Transverse colon (tissue), 4 donors: ENCODE measurements around the gene DTNA. TPM values are rescaled to one million over a fixed set of nuclear protein-coding genes. Genes with fewer than 3 reads are reported as not detected.
A peak's percentile ranks its signal among the peaks of the same experiment; 100 is the strongest.

Experiments used
- DNase-seq: peaks from one replicate; pipeline ENCODE4 v3.0.0-alpha.2; 2019
- H3K27ac ChIP-seq, 4 donors: fragments of 200-600 bp; sonication (generic); 2 replicates each; pipeline ENCODE4 v1.5.1; 2016 to 2018; ENCODE audit warnings: inconsistent platforms in 4 of 4
- H3K27me3 ChIP-seq: fragments of 200-600 bp; sonication (generic); 2 replicates; pipeline ENCODE4 v1.5.1; 2017; ENCODE audit warnings: inconsistent platforms
- H3K36me3 ChIP-seq, 4 donors: fragments of 200-600 bp; sonication (generic); 2 replicates each; pipeline ENCODE4 v1.5.1; 2017 to 2019; ENCODE audit warnings: inconsistent platforms in 4 of 4
- H3K4me1 ChIP-seq, 4 donors: fragments of 200-600 bp; sonication (generic); 2 replicates each; pipeline ENCODE4 v1.5.1; 2017 to 2020; ENCODE audit warnings: inconsistent platforms in 4 of 4
- H3K4me3 ChIP-seq, 4 donors: fragments of 200-600 bp; sonication (generic); 1 replicate in 1 of 4; 2 replicates in 3 of 4; pipeline versions ENCODE4 v1.5.1 to v1.6.1; 2017 to 2019; ENCODE audit warnings: inconsistent platforms in 4 of 4
- H3K9me3 ChIP-seq, 2 donors: fragments of 200-600 bp; sonication (generic); 2 replicates each; pipeline ENCODE4 v1.5.1; 2017 to 2019; ENCODE audit warnings: inconsistent platforms in 2 of 2
- EP300 ChIP-seq: sonication (generic); formaldehyde crosslinking; IDR thresholded peaks from one replicate; pipeline ENCODE4 v1.6.1; 2017; ENCODE audit warnings: antibody characterized with exemption, low read depth
- POLR2A ChIP-seq: fragments of 450-650 bp; IDR thresholded peaks from one replicate; pipeline ENCODE4 v1.6.1; 2016; ENCODE audit warnings: antibody characterized with exemption, mild to moderate bottlenecking, moderate library complexity
- POLR2AphosphoS5 ChIP-seq, 3 donors: sonication (generic); formaldehyde crosslinking; IDR thresholded peaks; one replicate each; pipeline ENCODE4 v1.6.1; 2016; ENCODE audit warnings: antibody characterized with exemption in 3 of 3
- WGBS, 2 donors: methylation state at CpG; one replicate each; pipeline ENCODE4 v1.1.5; 2018; ENCODE audit warnings: low coverage in 1 of 2; 5-methylcytosine and 5-hydroxymethylcytosine counted together
- in situ Hi-C, 4 donors: fragments of 200-750 bp; cut with MboI; loops; one replicate each; pipeline versions ENCODE4 v1.15.0 to v1.15.1; 2017; ENCODE audit warnings: low sequenced_read_pairs in 3 of 4, low pct_ligation_motif_present in 1 of 4, low pct_unique_long_range_greater_than_20kb in 1 of 4
- intact Hi-C: fragments of 100-400 bp; cut with DNase I; formaldehyde crosslinking; loops from one replicate; pipeline ENCODE4 v1.15.1; 2023; ENCODE audit warnings: low total_unique reads
- total RNA-seq, 4 donors: library from RNA; depleted of rRNA; stranded (reverse); fragments of >200 nt; gene quantifications; one replicate each; pipeline ENCODE4 v1.1.0, GENCODE V29; 2016
- TF ChIP-seq, protein P1 (sequence below), 5 experiments: fragments of 200-600 bp in 3 of 5; fragments of 450-650 bp in 2 of 5; sonication (generic) in 3 of 5; IDR thresholded peaks; 1 replicate in 2 of 5; 2 replicates in 3 of 5; pipeline ENCODE4 v1.5.1; 2016 to 2017; ENCODE audit warnings: antibody characterized with exemption in 5 of 5, inconsistent platforms in 3 of 5, mild to moderate bottlenecking in 2 of 5, moderate library complexity in 1 of 5

The DTNA gene
- total RNA-seq, 4 donors from 2014 or later: 8.9 to 74.4 (median 15.1) TPM

- in situ Hi-C loops: no loop called here
- intact Hi-C loops: loop anchor here (10.0 kb wide), 1 partner anchor 57 kb away; no protein-coding TSS in a partner anchor
- TF ChIP-seq, protein P1, sequence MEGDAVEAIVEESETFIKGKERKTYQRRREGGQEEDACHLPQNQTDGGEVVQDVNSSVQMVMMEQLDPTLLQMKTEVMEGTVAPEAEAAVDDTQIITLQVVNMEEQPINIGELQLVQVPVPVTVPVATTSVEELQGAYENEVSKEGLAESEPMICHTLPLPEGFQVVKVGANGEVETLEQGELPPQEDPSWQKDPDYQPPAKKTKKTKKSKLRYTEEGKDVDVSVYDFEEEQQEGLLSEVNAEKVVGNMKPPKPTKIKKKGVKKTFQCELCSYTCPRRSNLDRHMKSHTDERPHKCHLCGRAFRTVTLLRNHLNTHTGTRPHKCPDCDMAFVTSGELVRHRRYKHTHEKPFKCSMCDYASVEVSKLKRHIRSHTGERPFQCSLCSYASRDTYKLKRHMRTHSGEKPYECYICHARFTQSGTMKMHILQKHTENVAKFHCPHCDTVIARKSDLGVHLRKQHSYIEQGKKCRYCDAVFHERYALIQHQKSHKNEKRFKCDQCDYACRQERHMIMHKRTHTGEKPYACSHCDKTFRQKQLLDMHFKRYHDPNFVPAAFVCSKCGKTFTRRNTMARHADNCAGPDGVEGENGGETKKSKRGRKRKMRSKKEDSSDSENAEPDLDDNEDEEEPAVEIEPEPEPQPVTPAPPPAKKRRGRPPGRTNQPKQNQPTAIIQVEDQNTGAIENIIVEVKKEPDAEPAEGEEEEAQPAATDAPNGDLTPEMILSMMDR (IDR thresholded peaks at IDR 0.05): no peak
- TF ChIP-seq POLR2AphosphoS5 (IDR thresholded peaks at IDR 0.05): no peak
- no peak for TF ChIP-seq EP300
- TF ChIP-seq POLR2A: no peak
- Histone ChIP-seq H3K4me1 (no peaks in the 10 kb centered on the region), H3K27me3 (no peaks in the 10 kb centered on the region), H3K27ac (no peak overlapping the region), H3K9me3 (no peaks in the 10 kb centered on the region), H3K36me3 (no peaks in the 10 kb centered on the region), H3K4me3 (no peak overlapping the region)
- 90 to 94% methylated on average over 2 of the region's 2 CpGs for WGBS, 2 donors
- no peak for DNase-seq
Measured at GRCh38 chr18:34828093-34828492, 118.0 kb downstream of the DTNA start.

- in situ Hi-C loops (no loop called here), intact Hi-C loops (no loop called here)
- no peak for DNase-seq
- no peaks in the 10 kb centered on the region for H3K9me3 ChIP-seq
- H3K27me3 ChIP-seq: no peaks in the 10 kb centered on the region
- no peaks in the 10 kb centered on the region for H3K36me3 ChIP-seq
- peak overlapping the region; percentile 19 to 42 (median 31) for H3K27ac ChIP-seq
- TF ChIP-seq, protein P1 (IDR thresholded peaks at IDR 0.05): no peak
- TF ChIP-seq EP300 (no peak), POLR2AphosphoS5 (IDR thresholded peaks at IDR 0.05) (peak in 2 of 3 donors; percentile 19 to 30), POLR2A (no peak)
- H3K4me3 ChIP-seq: no peak overlapping the region
- 49 to 50% methylated on average over 2 of the region's 2 CpGs for WGBS, 2 donors
- H3K4me1 ChIP-seq: peaks cover 0 to 6% (median 0%) of the 10 kb centered on the region in 4 donors
Measured at GRCh38 chr18:34834897-34835296, 124.8 kb downstream of the DTNA start.

- peak overlapping the region in 2 of 4 donors; percentile 34 to 39 for H3K27ac ChIP-seq
- H3K4me1 ChIP-seq: peaks cover 0 to 6% (median 0%) of the 10 kb centered on the region in 4 donors
- DNase-seq: no peak
- intact Hi-C loops: no loop called here
- no peak overlapping the region for H3K4me3 ChIP-seq
- no peaks in the 10 kb centered on the region for H3K9me3 ChIP-seq
- H3K27me3 ChIP-seq: no peaks in the 10 kb centered on the region
- TF ChIP-seq EP300 (no peak), POLR2AphosphoS5 (IDR thresholded peaks at IDR 0.05) (no peak)
- no peaks in the 10 kb centered on the region for H3K36me3 ChIP-seq
- in situ Hi-C loops: no loop called here
- WGBS, 2 donors: 85 to 88% methylated on average over 1 to 3 of the region's 3 CpGs
Measured at GRCh38 chr18:34835466-34835865, 125.4 kb downstream of the DTNA start.

- Histone ChIP-seq H3K36me3 (no peaks in the 10 kb centered on the region), H3K4me1 (peaks cover 0 to 6% (median 0%) of the 10 kb centered on the region in 4 donors), H3K4me3 (no peak overlapping the region), H3K9me3 (no peaks in the 10 kb centered on the region), H3K27ac (peak overlapping the region; percentile 30 to 69 (median 35)), H3K27me3 (no peaks in the 10 kb centered on the region)
- TF ChIP-seq POLR2AphosphoS5 (IDR thresholded peaks at IDR 0.05): peak in 2 of 3 donors; percentile 32 to 66
- no peak for TF ChIP-seq POLR2A
- in situ Hi-C loops: no loop called here
- intact Hi-C loops: no loop called here
- WGBS, 2 donors: 52 to 59% methylated on average over 3 of the region's 3 CpGs
- DNase-seq: no peak
Measured at GRCh38 chr18:34837769-34838272, 127.7 kb downstream of the DTNA start.

- Histone ChIP-seq H3K27ac (peak overlapping the region in 3 of 4 donors; percentile 30 to 69 (median 38)), H3K9me3 (no peaks in the 10 kb centered on the region), H3K27me3 (no peaks in the 10 kb centered on the region), H3K4me1 (peaks cover 0 to 6% (median 0%) of the 10 kb centered on the region in 4 donors), H3K36me3 (no peaks in the 10 kb centered on the region), H3K4me3 (no peak overlapping the region)
- WGBS, 2 donors: 81 to 82% methylated on average over 3 to 5 of the region's 5 CpGs
- TF ChIP-seq POLR2A: no peak
- in situ Hi-C loops (no loop called here), intact Hi-C loops (no loop called here)
- DNase-seq: no peak
Measured at GRCh38 chr18:34838669-34839068, 128.6 kb downstream of the DTNA start.
